Neural progenitor cell (in vitro differentiated cells): ENCODE measurements around the gene APLP2.

ENCODE experiments used
- CTCF ChIP-seq: fragments of 200-600 bp; sonication (generic); IDR thresholded peaks from 2 replicates; pipeline ENCODE4 v1.5.1; 2017; ENCODE audit warnings: antibody characterized with exemption, mild to moderate bottlenecking
- EZH2 ChIP-seq: fragments of 200-600 bp; sonication (generic); IDR thresholded peaks from 2 replicates; pipeline ENCODE4 v1.6.1; 2017; ENCODE audit warnings: antibody characterized with exemption, mild to moderate bottlenecking, moderate library complexity

- no peak for TF ChIP-seq CTCF
- no peak for TF ChIP-seq EZH2
Observed at GRCh38 chr11:130054966-130055365, 14.7 kb upstream of the APLP2 start.
